ENCODE measurements around the gene EFCAB8.
"Not testable (repeated sequence)": the region's sequence is repeated elsewhere in the genome, so short reads cannot be mapped to it uniquely, and the experiment has no call there.

The EFCAB8 gene

GRCh38 chr20:32911355-32911754, 52.6 kb downstream of the EFCAB8 start:
- DNase-seq: no peak

- no peak for DNase-seq
Observed at GRCh38 chr20:32912688-32913087, 54.0 kb downstream of the EFCAB8 start.

GRCh38 chr20:32914031-32914430, 55.3 kb downstream of the EFCAB8 start:
- DNase-seq: no peak

- DNase-seq: no peak
Observed at GRCh38 chr20:32917191-32917950, 58.6 kb downstream of the EFCAB8 start.

- no peak for DNase-seq
Observed at GRCh38 chr20:32918296-32918695, 59.6 kb downstream of the EFCAB8 start.

GRCh38 chr20:32918751-32919150, 60.0 kb downstream of the EFCAB8 start:
- no peak for DNase-seq

GRCh38 chr20:32920066-32920465, 61.3 kb downstream of the EFCAB8 start:
- DNase-seq: no peak

GRCh38 chr20:32920530-32921298, 62.0 kb downstream of the EFCAB8 start:
- no peak for DNase-seq

- no peak for DNase-seq
Observed at GRCh38 chr20:32922466-32922865, 63.7 kb downstream of the EFCAB8 start.

- DNase-seq: no peak
Observed at GRCh38 chr20:32924781-32925180, 66.1 kb downstream of the EFCAB8 start.

GRCh38 chr20:32925481-32926196, 66.9 kb downstream of the EFCAB8 start:
- no peak for DNase-seq

GRCh38 chr20:32929162-32929561, 70.4 kb downstream of the EFCAB8 start:
- DNase-seq: no peak

- DNase-seq: no peak
Observed at GRCh38 chr20:32930181-32930580, 71.5 kb downstream of the EFCAB8 start.

GRCh38 chr20:32930701-32931100, 72.0 kb downstream of the EFCAB8 start:
- DNase-seq: no peak

GRCh38 chr20:32934580-32934979, 75.9 kb downstream of the EFCAB8 start:
- no peak for DNase-seq

GRCh38 chr20:32941155-32941885, 82.6 kb downstream of the EFCAB8 start:
- DNase-seq: no peak

GRCh38 chr20:32943490-32944052, 84.8 kb downstream of the EFCAB8 start:
- DNase-seq: no peak

GRCh38 chr20:32945710-32946221, 87.0 kb downstream of the EFCAB8 start:
- peak in 1 of 5 donors; percentile 64 for DNase-seq

- no peak for DNase-seq
Observed at GRCh38 chr20:32946629-32947028, 87.9 kb downstream of the EFCAB8 start.

- DNase-seq: not testable (repeated sequence)
Observed at GRCh38 chr20:32950539-32950938, 91.8 kb downstream of the EFCAB8 start.

- no peak for DNase-seq
Observed at GRCh38 chr20:32957459-32957858, 98.7 kb downstream of the EFCAB8 start.

- no peak for DNase-seq
Observed at GRCh38 chr20:32958574-32958973, 99.9 kb downstream of the EFCAB8 start.

Data from T-helper 1 cell (primary cell).